Activated T-cell treated with anti-CD3 and anti-CD28 coated beads, Interleukin-2, amount 50 U/mL, for 72 hours (primary cell): ENCODE results near the gene TRIM77. TPM values are rescaled to one million over a fixed set of nuclear protein-coding genes. Genes with fewer than 3 reads are reported as not detected.
"Not testable (repeated sequence)": the region's sequence is repeated elsewhere in the genome, so short reads cannot be mapped to it uniquely, and the experiment has no call there.

Experiments
- ATAC-seq, 2 donors: fragments of 150-1000 bp; cut with Tn5 transposase; replicated peaks in 1 of 2; 2 replicates each; pipeline ENCODE4 v1.10.0; 2021; ENCODE audit warnings: moderate library complexity in 2 of 2, mild to moderate bottlenecking in 1 of 2
- DNase-seq, 2 donors: peaks; one replicate each; pipeline ENCODE4 v3.0.0; 2021 to 2022; ENCODE audit warnings: mixed read lengths in 1 of 2
- H3K27ac Mint-ChIP-seq: one replicate; pipeline ENCODE4 v1.8.0; 2022; ENCODE audit warnings: mild to moderate bottlenecking, moderate library complexity, mixed read lengths
- H3K27me3 Mint-ChIP-seq: one replicate; pipeline ENCODE4 v1.8.0; 2022; ENCODE audit warnings: low read depth, mixed read lengths
- H3K36me3 Mint-ChIP-seq, 2 donors: one replicate each; pipeline ENCODE4 v1.8.0; 2022; ENCODE audit warnings: mixed read lengths in 2 of 2, mild to moderate bottlenecking in 1 of 2; ENCODE audit not compliant: insufficient read depth in 2 of 2
- H3K4me1 Mint-ChIP-seq: one replicate; pipeline ENCODE4 v1.8.0; 2022; ENCODE audit warnings: low read depth, mixed read lengths
- H3K4me3 Mint-ChIP-seq, 2 donors: one replicate each; pipeline ENCODE4 v1.8.0; 2022; ENCODE audit warnings: mild to moderate bottlenecking in 2 of 2, mixed read lengths in 2 of 2, moderate library complexity in 2 of 2
- H3K9me3 Mint-ChIP-seq, 2 donors: one replicate each; pipeline ENCODE4 v1.8.0; 2022; ENCODE audit warnings: mixed read lengths in 2 of 2
- total RNA-seq, 2 donors: library from RNA; stranded (reverse); gene quantifications; one replicate each; pipeline ENCODE4 v1.2.3, GENCODE V29; 2022

Gene TRIM77, protein sequence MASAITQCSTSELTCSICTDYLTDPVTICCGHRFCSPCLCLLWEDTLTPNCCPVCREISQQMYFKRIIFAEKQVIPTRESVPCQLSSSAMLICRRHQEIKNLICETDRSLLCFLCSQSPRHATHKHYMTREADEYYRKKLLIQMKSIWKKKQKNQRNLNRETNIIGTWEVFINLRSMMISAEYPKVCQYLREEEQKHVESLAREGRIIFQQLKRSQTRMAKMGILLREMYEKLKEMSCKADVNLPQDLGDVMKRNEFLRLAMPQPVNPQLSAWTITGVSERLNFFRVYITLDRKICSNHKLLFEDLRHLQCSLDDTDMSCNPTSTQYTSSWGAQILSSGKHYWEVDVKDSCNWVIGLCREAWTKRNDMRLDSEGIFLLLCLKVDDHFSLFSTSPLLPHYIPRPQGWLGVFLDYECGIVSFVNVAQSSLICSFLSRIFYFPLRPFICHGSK
- total RNA-seq, result not detected

DNA sequence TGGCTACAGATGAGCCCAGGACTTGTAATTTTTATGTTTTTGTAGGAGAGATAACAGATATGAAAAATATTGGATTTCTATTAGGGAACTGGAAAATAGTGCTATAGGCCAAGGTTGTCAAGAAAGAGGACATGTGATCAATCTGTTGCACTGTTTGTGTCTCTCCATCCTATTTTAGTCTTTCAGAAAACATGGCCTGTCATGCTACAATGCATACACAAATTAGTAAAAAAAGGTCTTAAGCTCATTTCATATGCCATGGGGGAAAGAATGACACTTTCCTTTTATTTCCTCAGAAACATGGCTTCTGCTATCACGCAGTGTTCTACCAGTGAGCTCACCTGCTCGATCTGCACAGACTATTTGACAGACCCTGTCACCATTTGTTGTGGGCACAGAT, at the start of gene TRIM77:
TSS of gene TRIM77 (plus strand) at position 301 of the 400 bp plus-strand sequence. CDS start at position 301, 0 bp downstream.
- peaks cover 6 to 11% of the 10 kb centered on the region in 2 donors for H3K9me3 Mint-ChIP-seq
- not testable (repeated sequence) for H3K27ac Mint-ChIP-seq, ATAC-seq, H3K36me3 Mint-ChIP-seq, H3K27me3 Mint-ChIP-seq, DNase-seq, H3K4me3 Mint-ChIP-seq, H3K4me1 Mint-ChIP-seq

DNA sequence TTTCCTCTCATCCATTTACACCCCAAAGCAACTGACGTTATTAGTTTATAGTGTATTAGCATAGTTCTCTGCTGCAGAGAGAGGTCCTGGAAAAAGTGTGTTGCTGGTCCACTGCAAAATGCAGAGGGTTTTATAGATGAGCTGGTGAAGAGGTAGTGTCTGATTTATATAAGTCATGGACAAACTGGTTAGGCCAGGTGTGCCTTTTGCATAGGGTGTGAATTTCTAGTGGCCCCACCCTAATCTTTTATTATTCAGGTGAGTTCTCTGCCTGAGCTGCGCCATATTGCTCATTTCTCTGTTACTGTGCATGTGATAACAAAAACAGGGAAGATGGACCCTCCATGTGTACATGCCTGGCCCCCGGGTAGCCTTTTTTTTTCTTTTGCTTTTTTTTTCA, 43.1 kb upstream of the TRIM77 start:
- DNase-seq (no peak), ATAC-seq (no peak)
- no peak overlapping the region for H3K27ac Mint-ChIP-seq
- no peak overlapping the region for H3K4me3 Mint-ChIP-seq
- no peaks in the 10 kb centered on the region for H3K9me3 Mint-ChIP-seq
- no peaks in the 10 kb centered on the region for H3K27me3 Mint-ChIP-seq
- H3K4me1 Mint-ChIP-seq, result no peaks in the 10 kb centered on the region
- no peaks in the 10 kb centered on the region for H3K36me3 Mint-ChIP-seq

- not testable (repeated sequence) for DNase-seq, H3K4me1 Mint-ChIP-seq, H3K4me3 Mint-ChIP-seq, ATAC-seq, H3K27ac Mint-ChIP-seq, H3K27me3 Mint-ChIP-seq, H3K9me3 Mint-ChIP-seq, H3K36me3 Mint-ChIP-seq
Measured at GRCh38 chr11:89668158-89668557, 41.9 kb upstream of the TRIM77 start.

DNA sequence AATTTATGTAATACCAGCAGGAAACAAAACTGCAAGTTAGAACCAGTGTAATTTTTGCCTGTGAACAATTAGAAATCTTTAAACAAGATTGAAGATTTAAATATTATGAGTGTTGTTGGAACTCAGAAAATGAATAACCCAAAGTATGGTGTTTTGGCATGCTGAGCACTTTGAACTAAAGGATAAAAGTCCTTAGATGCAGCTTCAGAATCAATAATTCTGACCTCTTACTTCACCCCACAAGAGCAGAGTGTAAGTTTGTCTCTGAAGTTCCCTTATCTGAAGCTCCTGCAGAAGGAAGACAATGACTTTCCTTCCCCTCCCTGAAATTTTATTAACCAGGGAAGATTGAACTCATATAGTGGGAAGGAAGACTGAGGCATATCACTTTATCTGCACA, 40.5 kb upstream of the TRIM77 start:
- H3K4me3 Mint-ChIP-seq, H3K36me3 Mint-ChIP-seq, DNase-seq, H3K27me3 Mint-ChIP-seq, H3K9me3 Mint-ChIP-seq, ATAC-seq, H3K4me1 Mint-ChIP-seq, H3K27ac Mint-ChIP-seq: not testable (repeated sequence)

- H3K4me1 Mint-ChIP-seq, H3K4me3 Mint-ChIP-seq, H3K27me3 Mint-ChIP-seq, H3K36me3 Mint-ChIP-seq, H3K27ac Mint-ChIP-seq, ATAC-seq, DNase-seq, H3K9me3 Mint-ChIP-seq: not testable (repeated sequence)
Measured at GRCh38 chr11:89669993-89670669, 40.0 kb upstream of the TRIM77 start.

DNA sequence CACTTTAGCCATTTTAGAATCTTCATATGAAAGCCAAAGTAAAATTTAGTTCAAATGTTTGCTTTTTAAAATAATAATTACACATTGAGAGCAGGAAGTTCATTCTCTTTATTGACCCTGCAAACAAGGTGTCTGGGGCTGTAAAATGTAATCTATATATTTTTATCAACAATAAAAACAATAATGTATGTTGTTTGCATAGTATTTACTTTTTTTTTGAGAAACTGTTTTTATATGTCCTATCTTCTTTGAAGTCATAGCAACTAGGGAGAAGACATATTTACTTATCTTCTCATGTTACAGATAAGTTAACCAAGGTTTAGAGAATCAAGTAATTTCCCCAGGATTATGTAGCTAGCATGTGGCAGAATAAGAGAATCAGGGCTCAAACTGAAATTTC, 37.6 kb upstream of the TRIM77 start:
- H3K27me3 Mint-ChIP-seq, H3K27ac Mint-ChIP-seq, H3K36me3 Mint-ChIP-seq, H3K4me1 Mint-ChIP-seq, H3K4me3 Mint-ChIP-seq, DNase-seq, H3K9me3 Mint-ChIP-seq, ATAC-seq: not testable (repeated sequence)

- ATAC-seq, H3K27ac Mint-ChIP-seq, H3K9me3 Mint-ChIP-seq, H3K36me3 Mint-ChIP-seq, H3K4me1 Mint-ChIP-seq, H3K27me3 Mint-ChIP-seq, H3K4me3 Mint-ChIP-seq, DNase-seq: not testable (repeated sequence)
Measured at GRCh38 chr11:89673380-89673779, 36.7 kb upstream of the TRIM77 start.

GRCh38 chr11:89675383-89675782, 34.7 kb upstream of the TRIM77 start:
- DNase-seq, ATAC-seq, H3K4me1 Mint-ChIP-seq, H3K27me3 Mint-ChIP-seq, H3K27ac Mint-ChIP-seq, H3K4me3 Mint-ChIP-seq, H3K36me3 Mint-ChIP-seq, H3K9me3 Mint-ChIP-seq: not testable (repeated sequence)

DNA sequence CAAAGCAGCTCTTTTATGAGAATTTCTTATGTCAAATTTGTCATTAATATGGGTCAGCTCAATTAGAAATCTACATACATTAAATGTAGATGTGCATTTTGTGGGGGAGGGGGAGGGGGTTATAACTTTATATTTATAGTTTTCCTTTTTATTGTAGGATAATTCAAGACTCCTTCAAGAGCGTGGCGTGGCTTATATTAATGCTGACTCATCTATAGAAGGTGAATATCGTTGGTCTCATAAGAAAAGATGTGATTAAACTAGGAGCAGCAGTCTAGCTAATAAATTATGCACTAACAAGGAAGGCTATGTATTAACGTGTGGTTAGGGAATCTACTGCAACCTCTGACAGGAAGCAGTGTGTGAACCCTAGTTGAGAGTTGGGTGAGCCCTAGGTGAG, 34.2 kb upstream of the TRIM77 start:
- not testable (repeated sequence) for H3K4me3 Mint-ChIP-seq, H3K27me3 Mint-ChIP-seq, ATAC-seq, H3K36me3 Mint-ChIP-seq, H3K4me1 Mint-ChIP-seq, DNase-seq, H3K27ac Mint-ChIP-seq, H3K9me3 Mint-ChIP-seq

- H3K27me3 Mint-ChIP-seq, ATAC-seq, H3K36me3 Mint-ChIP-seq, H3K4me3 Mint-ChIP-seq, H3K9me3 Mint-ChIP-seq, H3K4me1 Mint-ChIP-seq, DNase-seq, H3K27ac Mint-ChIP-seq: not testable (repeated sequence)
Measured at GRCh38 chr11:89707080-89707479, 3.0 kb upstream of the TRIM77 start.

DNA sequence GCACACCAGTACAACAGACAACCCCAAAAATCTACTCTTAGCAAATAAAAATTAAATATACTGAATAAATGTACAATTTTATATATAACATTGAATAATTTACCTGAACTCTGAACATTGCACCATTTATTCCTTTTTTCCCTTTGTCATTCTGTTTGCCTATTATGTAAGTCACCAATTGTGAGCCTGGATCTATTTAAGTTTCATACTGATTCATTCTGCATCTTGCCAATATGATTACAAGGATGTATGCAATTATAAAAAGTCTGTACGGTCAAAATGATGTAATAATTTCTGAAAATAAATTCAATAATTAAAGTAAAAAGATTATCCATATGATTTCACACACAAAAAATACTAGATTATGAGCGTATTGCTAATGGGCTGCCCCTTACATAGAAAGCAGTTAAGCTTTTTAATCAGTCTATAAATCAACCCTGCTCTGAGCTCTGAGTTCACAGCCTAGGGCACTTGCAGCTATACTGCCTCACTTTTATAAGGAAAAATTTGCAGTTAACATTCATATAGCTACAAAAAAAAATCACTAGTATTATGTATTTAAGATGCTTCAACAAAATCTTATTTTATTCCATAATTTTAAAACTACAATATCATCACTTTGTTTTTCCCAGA, 14.9 kb downstream of the TRIM77 start:
- not testable (repeated sequence) for H3K27ac Mint-ChIP-seq, H3K4me1 Mint-ChIP-seq, DNase-seq, H3K4me3 Mint-ChIP-seq, H3K36me3 Mint-ChIP-seq, ATAC-seq, H3K27me3 Mint-ChIP-seq, H3K9me3 Mint-ChIP-seq

DNA sequence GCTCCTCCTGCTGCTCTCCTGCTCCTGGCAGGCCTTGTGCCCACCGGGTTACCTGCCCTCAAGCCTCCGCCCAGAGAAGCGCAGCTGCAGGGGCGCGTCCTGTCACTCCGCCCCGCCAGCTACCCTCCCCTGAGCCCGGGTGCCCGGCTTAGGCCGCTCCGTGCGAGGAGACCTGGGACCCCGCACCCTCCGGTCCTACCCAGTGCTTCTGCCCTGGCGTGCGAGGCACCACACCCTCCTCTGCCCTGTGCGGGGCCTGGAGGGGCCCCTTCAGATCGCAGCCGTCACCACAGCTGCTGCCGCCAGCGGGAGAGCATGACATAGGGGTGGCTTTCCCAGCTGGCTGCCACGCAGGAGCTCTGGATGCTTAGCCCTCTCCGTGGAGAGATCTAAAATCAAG, 20.1 kb downstream of the TRIM77 start:
- not testable (repeated sequence) for H3K4me3 Mint-ChIP-seq, DNase-seq, H3K27me3 Mint-ChIP-seq, H3K9me3 Mint-ChIP-seq, H3K4me1 Mint-ChIP-seq, H3K27ac Mint-ChIP-seq, H3K36me3 Mint-ChIP-seq, ATAC-seq

GRCh38 chr11:89736566-89736965, 26.5 kb downstream of the TRIM77 start:
- Mint-ChIP-seq H3K27ac (no peak overlapping the region), H3K9me3 (peaks cover 0 to 1% of the 10 kb centered on the region in 2 donors), H3K4me3 (no peak overlapping the region), H3K4me1 (no peaks in the 10 kb centered on the region), H3K27me3 (no peaks in the 10 kb centered on the region), H3K36me3 (no peaks in the 10 kb centered on the region)
- no peak for ATAC-seq
- DNase-seq, result no peak
